Prostate gland (tissue), 2 donors: Measurements from ENCODE around the gene DBT. TPM values are rescaled to one million over a fixed set of nuclear protein-coding genes. Genes with fewer than 3 reads are reported as not detected.

ENCODE experiments used
- DNase-seq: peaks from one replicate; pipeline ENCODE4 v3.0.0-alpha.2; 2019; ENCODE audit warnings: low spot score
- H3K27ac ChIP-seq, 2 donors: fragments of 200-600 bp; sonication (generic); 2 replicates each; pipeline ENCODE4 v1.5.1; 2017 to 2019
- H3K27me3 ChIP-seq: fragments of 200-600 bp; sonication (generic); replicated peaks from 2 replicates; pipeline ENCODE4 v1.5.1; 2019; ENCODE audit not compliant: insufficient read depth
- H3K36me3 ChIP-seq, 2 donors: fragments of 200-600 bp; sonication (generic); 1 replicate in 1 of 2; 2 replicates in 1 of 2; pipeline versions ENCODE4 v1.5.1 to v1.8.1; 2017 to 2019
- H3K4me1 ChIP-seq: fragments of 200-600 bp; sonication (generic); replicated peaks from 2 replicates; pipeline ENCODE4 v1.5.1; 2019
- H3K4me3 ChIP-seq, 2 donors: fragments of 200-600 bp; sonication (generic); 2 replicates each; pipeline ENCODE4 v1.5.1; 2017 to 2019
- H3K9me3 ChIP-seq: fragments of 200-600 bp; sonication (generic); 2 replicates; pipeline ENCODE4 v1.5.1; 2017
- POLR2A ChIP-seq: fragments of 450-650 bp; IDR thresholded peaks from one replicate; pipeline ENCODE4 v1.6.1; 2016; ENCODE audit warnings: antibody characterized with exemption, mild to moderate bottlenecking
- POLR2AphosphoS5 ChIP-seq: sonication (generic); formaldehyde crosslinking; IDR thresholded peaks from one replicate; pipeline ENCODE4 v1.6.1; 2017; ENCODE audit warnings: antibody characterized with exemption
- WGBS: methylation state at CpG from one replicate; pipeline ENCODE4 v1.1.5; 2018; 5-methylcytosine and 5-hydroxymethylcytosine counted together
- intact Hi-C: fragments of 100-400 bp; cut with DNase I; formaldehyde crosslinking; loops from one replicate; pipeline ENCODE4 v1.14.2; 2022
- total RNA-seq, 2 donors: library from RNA; depleted of rRNA; stranded (reverse); fragments of >200 nt; gene quantifications; one replicate each; pipeline ENCODE4 v1.1.0, GENCODE V29; 2016
- TF ChIP-seq, protein P1 (sequence below), 4 experiments: fragments of 200-600 bp in 2 of 4; fragments of 450-650 bp in 2 of 4; sonication (generic) in 2 of 4; IDR thresholded peaks; 1 replicate in 3 of 4; 2 replicates in 1 of 4; pipeline ENCODE4 v1.5.1; 2016 to 2019; ENCODE audit warnings: antibody characterized with exemption in 4 of 4, mild to moderate bottlenecking in 2 of 4, moderate library complexity in 2 of 4

The DBT gene
- total RNA-seq, 2 donors from 2014 or later, result 7.6 to 17.3 TPM

DNA sequence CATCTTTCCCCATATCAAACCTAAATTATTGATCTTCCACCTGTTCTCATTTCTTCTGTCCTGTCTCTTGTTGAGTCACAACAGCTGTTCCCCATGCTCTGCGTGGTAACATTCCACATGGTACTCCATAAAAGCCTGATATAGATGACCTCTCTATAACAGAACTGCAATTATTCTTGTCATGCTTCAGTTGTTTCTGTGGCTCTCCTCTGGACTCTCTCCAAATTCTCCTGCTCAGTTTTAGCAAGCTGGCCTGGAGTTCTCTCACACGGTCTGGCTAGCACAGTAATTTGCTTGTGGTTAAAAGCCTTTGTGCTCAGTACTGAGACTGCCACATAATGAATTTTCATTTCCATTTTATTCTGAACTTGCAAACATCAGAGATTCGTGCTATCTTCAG, 61.0 kb downstream of the DBT start:
- intact Hi-C loops, result no loop called here

DNA sequence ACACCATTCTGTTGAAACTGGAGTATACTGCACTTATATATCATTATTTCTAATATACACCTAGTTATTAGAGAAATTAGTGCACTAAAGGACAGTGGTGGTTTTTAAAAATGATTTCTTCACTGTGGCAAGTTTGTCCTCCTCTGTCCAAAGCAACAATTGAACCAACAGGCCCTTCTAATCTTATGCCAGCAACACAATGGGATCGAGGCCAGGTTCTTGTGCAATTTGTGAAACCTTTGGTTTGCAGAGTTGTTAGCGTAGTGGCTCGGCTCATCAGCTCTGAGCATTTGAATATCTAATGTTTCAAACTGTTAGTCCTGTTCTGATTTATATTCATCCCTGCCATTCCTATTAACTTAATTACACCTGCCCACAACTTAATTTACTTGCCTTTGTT, 61.7 kb downstream of the DBT start:
- peak; percentile 58 for DNase-seq
- intact Hi-C loops, result no loop called here

More for the DNA sequence above, 61.0 kb downstream of the DBT start:
- TF ChIP-seq POLR2AphosphoS5 (no peak), POLR2A (no peak)
- TF ChIP-seq, protein P1, sequence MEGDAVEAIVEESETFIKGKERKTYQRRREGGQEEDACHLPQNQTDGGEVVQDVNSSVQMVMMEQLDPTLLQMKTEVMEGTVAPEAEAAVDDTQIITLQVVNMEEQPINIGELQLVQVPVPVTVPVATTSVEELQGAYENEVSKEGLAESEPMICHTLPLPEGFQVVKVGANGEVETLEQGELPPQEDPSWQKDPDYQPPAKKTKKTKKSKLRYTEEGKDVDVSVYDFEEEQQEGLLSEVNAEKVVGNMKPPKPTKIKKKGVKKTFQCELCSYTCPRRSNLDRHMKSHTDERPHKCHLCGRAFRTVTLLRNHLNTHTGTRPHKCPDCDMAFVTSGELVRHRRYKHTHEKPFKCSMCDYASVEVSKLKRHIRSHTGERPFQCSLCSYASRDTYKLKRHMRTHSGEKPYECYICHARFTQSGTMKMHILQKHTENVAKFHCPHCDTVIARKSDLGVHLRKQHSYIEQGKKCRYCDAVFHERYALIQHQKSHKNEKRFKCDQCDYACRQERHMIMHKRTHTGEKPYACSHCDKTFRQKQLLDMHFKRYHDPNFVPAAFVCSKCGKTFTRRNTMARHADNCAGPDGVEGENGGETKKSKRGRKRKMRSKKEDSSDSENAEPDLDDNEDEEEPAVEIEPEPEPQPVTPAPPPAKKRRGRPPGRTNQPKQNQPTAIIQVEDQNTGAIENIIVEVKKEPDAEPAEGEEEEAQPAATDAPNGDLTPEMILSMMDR (IDR thresholded peaks at IDR 0.05), result no peak
- Histone ChIP-seq H3K27me3 (no peaks in the 10 kb centered on the region), H3K4me3 (no peak overlapping the region), H3K36me3 (no peaks in the 10 kb centered on the region), H3K27ac (no peak overlapping the region), H3K9me3 (no peaks in the 10 kb centered on the region), H3K4me1 (no peaks in the 10 kb centered on the region)
- WGBS, result 18% methylated on average over 3 of the region's 3 CpGs
- no peak for DNase-seq

DNA sequence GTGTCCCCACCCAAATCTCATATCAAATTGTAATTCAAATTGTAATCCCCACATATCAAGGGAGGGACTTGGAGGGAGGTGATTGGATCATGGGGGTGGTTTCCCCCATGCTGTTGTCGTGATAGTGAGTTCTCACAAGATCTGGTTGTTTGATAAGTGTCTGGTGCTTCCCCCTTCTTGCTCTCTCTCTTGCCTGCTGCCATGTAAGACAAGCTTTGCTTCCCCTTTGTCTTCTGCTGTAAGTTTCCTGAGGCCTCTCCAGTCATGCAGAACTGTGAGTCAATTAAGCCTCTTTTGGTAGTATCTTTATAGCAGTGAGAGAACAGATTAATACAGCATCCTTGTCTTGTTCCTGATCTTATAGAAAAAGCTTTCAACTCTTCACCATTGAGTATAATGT, 65.1 kb downstream of the DBT start:
- Histone ChIP-seq H3K27ac (no peak overlapping the region), H3K9me3 (no peaks in the 10 kb centered on the region), H3K4me1 (no peaks in the 10 kb centered on the region), H3K27me3 (no peaks in the 10 kb centered on the region), H3K36me3 (no peaks in the 10 kb centered on the region), H3K4me3 (no peak overlapping the region)
- intact Hi-C loops, result no loop called here
- TF ChIP-seq POLR2AphosphoS5 (no peak), POLR2A (no peak)
- TF ChIP-seq, protein P1 (IDR thresholded peaks at IDR 0.05), result no peak
- 43% methylated on average over 1 of the region's 1 CpG for WGBS
- DNase-seq, result no peak

More for the DNA sequence above, 61.7 kb downstream of the DBT start:
- H3K4me1 ChIP-seq, result no peaks in the 10 kb centered on the region
- TF ChIP-seq POLR2AphosphoS5, result peak; percentile 34
- TF ChIP-seq, protein P1 (IDR thresholded peaks at IDR 0.05), result no peak
- no peak for TF ChIP-seq POLR2A
- H3K27me3 ChIP-seq, result no peaks in the 10 kb centered on the region
- no peaks in the 10 kb centered on the region for H3K9me3 ChIP-seq
- no peak overlapping the region for H3K4me3 ChIP-seq
- no peaks in the 10 kb centered on the region for H3K36me3 ChIP-seq
- no peak overlapping the region for H3K27ac ChIP-seq
- WGBS, result 21% methylated on average over 3 of the region's 3 CpGs

DNA sequence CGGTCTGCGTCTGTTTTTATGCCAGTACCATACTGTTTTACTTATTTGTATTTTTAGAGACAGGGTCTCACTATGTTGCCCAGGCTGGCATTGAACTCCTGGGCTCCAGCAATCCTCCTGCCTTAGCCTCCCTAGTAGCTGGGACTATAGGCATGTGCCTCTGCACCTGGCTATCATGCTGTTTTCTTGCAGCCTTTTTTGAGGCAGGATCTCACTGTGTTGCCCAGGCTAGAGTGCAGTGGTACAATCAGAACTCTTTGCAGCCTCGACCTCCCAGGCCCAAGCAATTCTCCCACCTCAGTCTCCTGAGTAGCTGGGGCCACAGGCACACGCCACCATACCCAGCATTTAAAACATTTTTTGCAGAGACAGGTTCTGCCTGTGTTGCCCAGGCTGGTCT, 66.3 kb downstream of the DBT start:
- no peaks in the 10 kb centered on the region for H3K4me1 ChIP-seq
- no peaks in the 10 kb centered on the region for H3K36me3 ChIP-seq
- TF ChIP-seq, protein P1 (IDR thresholded peaks at IDR 0.05), result no peak
- TF ChIP-seq POLR2AphosphoS5, result no peak
- no peak for TF ChIP-seq POLR2A
- no peaks in the 10 kb centered on the region for H3K9me3 ChIP-seq
- no peak overlapping the region for H3K4me3 ChIP-seq
- no peak for DNase-seq
- no peak overlapping the region for H3K27ac ChIP-seq
- 96% methylated on average over 4 of the region's 4 CpGs for WGBS
- intact Hi-C loops, result no loop called here
- H3K27me3 ChIP-seq, result no peaks in the 10 kb centered on the region

DNA sequence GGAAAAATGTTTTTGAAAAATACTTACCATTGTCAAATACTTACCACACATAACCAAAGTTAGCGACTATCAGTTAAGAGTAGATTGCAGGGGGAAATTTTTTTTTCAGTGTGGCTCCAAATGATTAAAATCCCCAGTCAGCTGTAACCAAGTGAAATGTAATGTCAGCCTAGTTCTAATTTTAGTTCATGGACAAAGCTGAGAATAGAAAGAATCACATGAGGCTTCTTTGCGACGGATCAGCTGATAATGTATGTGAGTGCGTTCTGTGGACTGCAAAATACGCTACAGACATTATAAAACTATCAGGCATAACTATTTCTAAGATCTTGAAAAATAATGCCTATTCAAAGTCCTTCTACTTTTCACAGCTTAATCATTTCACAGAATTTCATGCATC, 71.5 kb downstream of the DBT start, which contains the start of gene LRRC39:
TSS of gene LRRC39 (minus strand) at position 166 of the 400 bp plus-strand sequence. CDS start 9,740 bp downstream, outside the sequence.
- no peak for DNase-seq
- H3K9me3 ChIP-seq, result no peaks in the 10 kb centered on the region
- no peaks in the 10 kb centered on the region for H3K4me1 ChIP-seq
- no peak within 1 kb of the TSS for H3K4me3 ChIP-seq
- H3K36me3 ChIP-seq, result no peaks in the 10 kb centered on the region
- 70% methylated on average over 5 of the region's 5 CpGs for WGBS
- TF ChIP-seq POLR2A (no peak), POLR2AphosphoS5 (no peak)
- TF ChIP-seq, protein P1 (IDR thresholded peaks at IDR 0.05), result no peak
- H3K27me3 ChIP-seq, result no peaks in the 10 kb centered on the region
- intact Hi-C loops, result no loop called here
- H3K27ac ChIP-seq, result no peak within 1 kb of the TSS
